Breast epithelium (tissue), 3 donors: ENCODE data around the gene DSTYK.

Experiments
- CTCF ChIP-seq, 3 donors: fragments of 450-650 bp; IDR thresholded peaks; one replicate each; pipeline ENCODE4 v1.5.1; 2016 to 2017; ENCODE audit warnings: antibody characterized with exemption in 3 of 3, mild to moderate bottlenecking in 3 of 3, moderate library complexity in 3 of 3
- POLR2AphosphoS5 ChIP-seq, 3 donors: sonication (generic); formaldehyde crosslinking; IDR thresholded peaks; one replicate each; pipeline ENCODE4 v1.6.1; 2017; ENCODE audit warnings: antibody characterized with exemption in 3 of 3

- no peak for TF ChIP-seq CTCF (IDR thresholded peaks at IDR 0.05)
- TF ChIP-seq POLR2AphosphoS5 (IDR thresholded peaks at IDR 0.05) = no peak
These were observed 50.4 kb downstream of the DSTYK start for GRCh38 chr1:205161076-205161475.
